Glutamatergic neuron (in vitro differentiated cells): ENCODE measurements around the gene KCNK10. TPM values are rescaled to one million over a fixed set of nuclear protein-coding genes. Genes with fewer than 3 reads are reported as not detected.

Experiments
- DNase-seq: peaks from one replicate; pipeline ENCODE4 v3.0.0; 2022
- H3K27ac Mint-ChIP-seq: one replicate; pipeline ENCODE4 v1.8.0; 2020; ENCODE audit warnings: mild to moderate bottlenecking, mixed read lengths, inconsistent platforms; ENCODE audit not compliant: unreplicated experiment
- H3K27me3 Mint-ChIP-seq: one replicate; pipeline ENCODE4 v1.8.0; 2020; ENCODE audit warnings: mild to moderate bottlenecking, moderate library complexity, mixed read lengths, inconsistent platforms; ENCODE audit not compliant: unreplicated experiment
- H3K36me3 Mint-ChIP-seq: one replicate; pipeline ENCODE4 v1.8.0; 2020; ENCODE audit warnings: mild to moderate bottlenecking, mixed read lengths, inconsistent platforms; ENCODE audit not compliant: unreplicated experiment
- H3K4me1 Mint-ChIP-seq: one replicate; pipeline ENCODE4 v1.8.0; 2020; ENCODE audit warnings: mild to moderate bottlenecking, low read depth, mixed read lengths, inconsistent platforms; ENCODE audit not compliant: unreplicated experiment
- H3K4me3 Mint-ChIP-seq: one replicate; pipeline ENCODE4 v1.8.0; 2020; ENCODE audit warnings: mild to moderate bottlenecking, mixed read lengths, inconsistent platforms; ENCODE audit not compliant: unreplicated experiment
- H3K9me3 Mint-ChIP-seq: one replicate; pipeline ENCODE4 v1.8.0; 2020; ENCODE audit warnings: mild to moderate bottlenecking, moderate library complexity, mixed read lengths, inconsistent platforms; ENCODE audit not compliant: unreplicated experiment
- total RNA-seq: library from RNA; stranded (reverse); fragmentation: NEBNext Ultra II Directional; extraction: Animal tissue kit (Norgen Biotek cat#: 25700); gene quantifications from one replicate; pipeline ENCODE4 v1.2.1, GENCODE V29; 2021; ENCODE audit not compliant: unreplicated experiment
- TF ChIP-seq, protein P1 (sequence below): fragments of 200-600 bp; sonication (generic); IDR thresholded peaks from one replicate; pipeline ENCODE4 v1.5.0; 2021; ENCODE audit not compliant: partially characterized antibody, unreplicated experiment

The KCNK10 gene
- total RNA-seq, 1 donor from 2014 or later: 2.8 TPM

DNA sequence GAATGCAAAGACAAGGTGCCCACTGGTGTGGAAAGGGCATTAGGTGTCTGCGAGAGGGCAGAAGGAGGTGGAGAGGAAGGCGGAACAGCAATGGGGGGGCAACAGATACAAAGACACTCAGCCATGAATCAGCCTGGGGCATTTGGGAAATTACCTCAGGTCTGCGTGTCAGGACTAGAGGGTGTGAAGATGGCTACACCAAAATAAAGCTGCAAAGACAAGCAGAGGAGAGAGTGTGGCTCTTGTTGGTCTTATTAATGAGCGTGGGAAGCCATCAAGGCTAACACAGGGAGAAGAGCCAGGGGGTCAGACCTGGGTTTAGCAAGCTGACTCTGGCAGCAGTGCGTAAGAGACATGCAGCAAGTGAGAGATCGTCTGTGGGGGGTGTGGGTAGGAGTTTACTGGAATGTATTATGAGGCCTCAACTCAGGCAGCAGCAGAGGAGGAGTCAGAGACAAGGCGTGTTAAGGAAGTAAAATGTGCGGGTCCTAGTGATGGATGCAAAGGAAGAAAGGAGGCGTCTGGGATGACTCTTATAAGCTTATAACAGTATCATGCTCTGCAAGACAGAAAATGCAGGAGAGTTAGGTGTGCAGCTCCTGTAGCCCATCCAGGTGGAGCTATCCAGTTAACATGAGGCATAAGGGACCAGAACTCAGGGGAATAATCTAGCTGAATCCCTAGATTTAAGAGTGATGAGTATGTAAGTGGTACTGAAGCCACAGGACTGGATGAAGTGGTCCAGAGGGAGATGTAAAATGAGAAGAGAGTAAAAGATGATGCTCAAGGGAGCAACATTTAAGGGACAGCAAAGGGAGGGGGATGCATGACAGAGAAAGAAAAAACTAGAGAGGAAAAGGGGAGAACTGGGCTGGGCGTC is 50.4 kb downstream of the KCNK10 start:
- DNase-seq: no peak
- Mint-ChIP-seq H3K4me3 (no peak overlapping the region), H3K9me3 (no peaks in the 10 kb centered on the region), H3K4me1 (peaks cover 5% of the 10 kb centered on the region), H3K27me3 (peaks cover 4% of the 10 kb centered on the region), H3K36me3 (no peaks in the 10 kb centered on the region), H3K27ac (no peak overlapping the region)
- TF ChIP-seq, protein P1, sequence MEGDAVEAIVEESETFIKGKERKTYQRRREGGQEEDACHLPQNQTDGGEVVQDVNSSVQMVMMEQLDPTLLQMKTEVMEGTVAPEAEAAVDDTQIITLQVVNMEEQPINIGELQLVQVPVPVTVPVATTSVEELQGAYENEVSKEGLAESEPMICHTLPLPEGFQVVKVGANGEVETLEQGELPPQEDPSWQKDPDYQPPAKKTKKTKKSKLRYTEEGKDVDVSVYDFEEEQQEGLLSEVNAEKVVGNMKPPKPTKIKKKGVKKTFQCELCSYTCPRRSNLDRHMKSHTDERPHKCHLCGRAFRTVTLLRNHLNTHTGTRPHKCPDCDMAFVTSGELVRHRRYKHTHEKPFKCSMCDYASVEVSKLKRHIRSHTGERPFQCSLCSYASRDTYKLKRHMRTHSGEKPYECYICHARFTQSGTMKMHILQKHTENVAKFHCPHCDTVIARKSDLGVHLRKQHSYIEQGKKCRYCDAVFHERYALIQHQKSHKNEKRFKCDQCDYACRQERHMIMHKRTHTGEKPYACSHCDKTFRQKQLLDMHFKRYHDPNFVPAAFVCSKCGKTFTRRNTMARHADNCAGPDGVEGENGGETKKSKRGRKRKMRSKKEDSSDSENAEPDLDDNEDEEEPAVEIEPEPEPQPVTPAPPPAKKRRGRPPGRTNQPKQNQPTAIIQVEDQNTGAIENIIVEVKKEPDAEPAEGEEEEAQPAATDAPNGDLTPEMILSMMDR: no peak

DNA sequence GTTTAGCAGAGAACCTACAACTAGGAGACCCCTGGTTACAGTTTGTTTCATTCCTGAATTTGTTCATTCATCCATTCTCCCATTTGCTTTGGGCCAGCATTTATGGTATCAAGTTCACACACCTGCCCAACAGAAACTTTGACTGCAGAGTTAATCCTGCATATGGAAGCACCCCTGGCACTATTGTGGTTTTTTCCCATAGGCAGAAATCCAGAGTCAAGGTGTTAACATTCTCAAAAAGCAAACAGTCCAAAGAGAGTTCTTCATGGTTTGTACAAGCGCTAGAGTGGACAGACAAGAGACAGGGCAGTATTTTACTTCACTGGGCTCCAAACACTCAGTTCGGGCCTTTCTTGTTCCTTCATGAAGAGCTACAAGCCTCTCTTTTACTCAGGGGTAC is 51.9 kb downstream of the KCNK10 start:
- Mint-ChIP-seq H3K9me3 (peaks cover 2% of the 10 kb centered on the region), H3K4me3 (no peak overlapping the region), H3K27ac (no peak overlapping the region), H3K4me1 (peaks cover 5% of the 10 kb centered on the region), H3K27me3 (peaks cover 6% of the 10 kb centered on the region), H3K36me3 (peaks cover 3% of the 10 kb centered on the region)
- TF ChIP-seq, protein P1: no peak
- no peak for DNase-seq

GRCh38 chr14:88270776-88271175 is 52.3 kb downstream of the KCNK10 start:
- no peak for DNase-seq
- TF ChIP-seq, protein P1: no peak
- H3K27me3 Mint-ChIP-seq: peaks cover 7% of the 10 kb centered on the region
- H3K36me3 Mint-ChIP-seq: peaks cover 7% of the 10 kb centered on the region
- no peak overlapping the region for H3K4me3 Mint-ChIP-seq
- H3K27ac Mint-ChIP-seq: no peak overlapping the region
- peaks cover 2% of the 10 kb centered on the region for H3K9me3 Mint-ChIP-seq
- H3K4me1 Mint-ChIP-seq: peaks cover 5% of the 10 kb centered on the region

GRCh38 chr14:88269806-88270420 is 53.2 kb downstream of the KCNK10 start:
- Mint-ChIP-seq H3K27me3 (peaks cover 10% of the 10 kb centered on the region), H3K27ac (no peak overlapping the region), H3K9me3 (peaks cover 5% of the 10 kb centered on the region), H3K36me3 (peaks cover 9% of the 10 kb centered on the region), H3K4me1 (peaks cover 5% of the 10 kb centered on the region), H3K4me3 (no peak overlapping the region)
- TF ChIP-seq, protein P1: no peak
- DNase-seq: no peak

DNA sequence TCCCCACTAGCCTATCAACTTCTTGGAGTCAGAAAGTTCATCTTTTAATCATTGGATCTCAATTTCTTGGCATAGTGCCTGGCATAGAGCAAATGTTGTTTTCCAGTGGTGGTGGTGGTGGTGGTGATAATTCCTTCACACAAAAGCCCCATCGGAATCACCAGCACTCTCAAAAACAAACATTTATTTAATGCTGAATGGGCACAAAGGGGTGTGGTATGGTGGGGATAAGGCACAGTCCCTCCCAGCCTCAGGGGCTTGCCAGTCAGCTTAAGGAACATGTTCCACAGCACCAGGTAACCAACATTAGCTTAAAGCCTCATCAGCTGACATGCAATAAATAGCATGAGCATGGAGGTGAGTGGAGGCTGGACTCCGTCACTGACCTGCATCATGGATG is 56.6 kb downstream of the KCNK10 start:
- no peak overlapping the region for H3K4me3 Mint-ChIP-seq
- H3K9me3 Mint-ChIP-seq: peaks cover 7% of the 10 kb centered on the region
- TF ChIP-seq, protein P1: no peak
- H3K36me3 Mint-ChIP-seq: peaks cover 9% of the 10 kb centered on the region
- DNase-seq: no peak
- no peak overlapping the region for H3K27ac Mint-ChIP-seq
- H3K4me1 Mint-ChIP-seq: no peaks in the 10 kb centered on the region
- peaks cover 10% of the 10 kb centered on the region for H3K27me3 Mint-ChIP-seq
